Activated CD4-positive, alpha-beta T cell treated with anti-CD3 and anti-CD28 coated beads, Interleukin-2, amount 10 ng/mL, durations not matched to agents 7 days and 5 days (primary cell): ENCODE results near the gene G0S2. TPM values are rescaled to one million over a fixed set of nuclear protein-coding genes. Genes with fewer than 3 reads are reported as not detected.
"Not testable (repeated sequence)": the region's sequence is repeated elsewhere in the genome, so short reads cannot be mapped to it uniquely, and the experiment has no call there.

Experiments
- CTCF ChIA-PET: fragments of 350-600 bp; sonication (Branson Sonifier 250); formaldehyde crosslinking; loops from one replicate; lab custom pipeline; 2021; ENCODE audit warnings: antibody characterized with exemption; lab: Charles Lee
- POLR2A ChIA-PET: fragments of 350-600 bp; sonication (Branson Sonifier 250); formaldehyde crosslinking; loops from one replicate; lab custom pipeline; 2021; ENCODE audit warnings: antibody characterized with exemption; lab: Charles Lee
- DNase-seq: peaks from one replicate; pipeline ENCODE4 v3.0.0-alpha.2; 2020
- H3K27ac Mint-ChIP-seq: one replicate; pipeline ENCODE4 v1.8.0; 2021; ENCODE audit warnings: mild to moderate bottlenecking, moderate library complexity, mixed read lengths
- H3K27me3 Mint-ChIP-seq: one replicate; pipeline ENCODE4 v1.8.0; 2021; ENCODE audit warnings: mixed read lengths
- H3K36me3 Mint-ChIP-seq: one replicate; pipeline ENCODE4 v1.8.0; 2021; ENCODE audit warnings: low read depth, mixed read lengths
- H3K4me1 Mint-ChIP-seq: one replicate; pipeline ENCODE4 v1.8.0; 2021; ENCODE audit warnings: mixed read lengths
- H3K4me3 Mint-ChIP-seq: one replicate; pipeline ENCODE4 v1.8.0; 2021; ENCODE audit warnings: mild to moderate bottlenecking, moderate library complexity, mixed read lengths
- H3K9me3 Mint-ChIP-seq: one replicate; pipeline ENCODE4 v1.8.0; 2021; ENCODE audit warnings: mixed read lengths
- total RNA-seq, 2 experiments: library from RNA; stranded (reverse); gene quantifications; one replicate each; pipeline ENCODE4 v1.2.3, GENCODE V29; 2021

The G0S2 gene
- total RNA-seq, 2 experiments from 2014 or later = 0.56 to 0.64 TPM

GRCh38 chr1:209692745-209693504, 17.7 kb downstream of the G0S2 start:
- peaks cover 2% of the 10 kb centered on the region for H3K36me3 Mint-ChIP-seq
- no peaks in the 10 kb centered on the region for H3K27me3 Mint-ChIP-seq
- ChIA-PET CTCF (interaction anchor here (0.6 to 2.7 kb wide), 19 partner anchors 9 to 123 kb away, joined by 3 to 7 read pairs (median 3); partner anchors contain the start of genes CAMK1G and TRAF3IP3), POLR2A (no interaction called here)
- peak; percentile 80 for DNase-seq
- no peak overlapping the region for H3K27ac Mint-ChIP-seq
- H3K9me3 Mint-ChIP-seq = no peaks in the 10 kb centered on the region
- peaks cover 42% of the 10 kb centered on the region for H3K4me1 Mint-ChIP-seq
- H3K4me3 Mint-ChIP-seq = no peak overlapping the region

- Mint-ChIP-seq H3K9me3 (peaks cover 3% of the 10 kb centered on the region), H3K4me1 (peaks cover 34% of the 10 kb centered on the region), H3K36me3 (no peaks in the 10 kb centered on the region), H3K27ac (no peak overlapping the region), H3K27me3 (peaks cover 1% of the 10 kb centered on the region), H3K4me3 (no peak overlapping the region)
- ChIA-PET CTCF (interaction anchor here (1.5 kb wide), 1 partner anchor 38 kb away, joined by 3 read pairs; no protein-coding TSS in a partner anchor), POLR2A (no interaction called here)
- no peak for DNase-seq
Observed at GRCh38 chr1:209696673-209697072, 21.5 kb downstream of the G0S2 start.

- no peak overlapping the region for H3K27ac Mint-ChIP-seq
- H3K27me3 Mint-ChIP-seq = peaks cover 3% of the 10 kb centered on the region
- H3K4me1 Mint-ChIP-seq = peaks cover 32% of the 10 kb centered on the region
- peaks cover 3% of the 10 kb centered on the region for H3K9me3 Mint-ChIP-seq
- no peak for DNase-seq
- CTCF ChIA-PET = interaction anchor here (0.8 to 1.5 kb wide), 2 partner anchors 37 to 39 kb away, joined by 3 read pairs; no protein-coding TSS in a partner anchor
- no peaks in the 10 kb centered on the region for H3K36me3 Mint-ChIP-seq
- POLR2A ChIA-PET = no interaction called here
- no peak overlapping the region for H3K4me3 Mint-ChIP-seq
Observed at GRCh38 chr1:209697126-209697525, 21.9 kb downstream of the G0S2 start.

GRCh38 chr1:209700686-209701085, 25.5 kb downstream of the G0S2 start:
- DNase-seq, H3K36me3 Mint-ChIP-seq, H3K4me3 Mint-ChIP-seq, H3K27ac Mint-ChIP-seq, H3K27me3 Mint-ChIP-seq, POLR2A ChIA-PET, H3K9me3 Mint-ChIP-seq: not testable (repeated sequence)
- peaks cover 24% of the 10 kb centered on the region for H3K4me1 Mint-ChIP-seq
- CTCF ChIA-PET = interaction anchor here (0.9 kb wide), 1 partner anchor 21 kb away, joined by 5 read pairs; no protein-coding TSS in a partner anchor

- no peak overlapping the region for H3K27ac Mint-ChIP-seq
- no peak for DNase-seq
- H3K9me3 Mint-ChIP-seq = peaks cover 3% of the 10 kb centered on the region
- no peak overlapping the region for H3K4me3 Mint-ChIP-seq
- no peaks in the 10 kb centered on the region for H3K36me3 Mint-ChIP-seq
- H3K27me3 Mint-ChIP-seq = peaks cover 3% of the 10 kb centered on the region
- ChIA-PET POLR2A (no interaction called here), CTCF (interaction anchor here (1.5 kb wide), 1 partner anchor 10 kb away, joined by 3 read pairs; no protein-coding TSS in a partner anchor)
- peaks cover 9% of the 10 kb centered on the region for H3K4me1 Mint-ChIP-seq
Observed at GRCh38 chr1:209702832-209703231, 27.6 kb downstream of the G0S2 start.

- H3K9me3 Mint-ChIP-seq = peaks cover 3% of the 10 kb centered on the region
- no peaks in the 10 kb centered on the region for H3K36me3 Mint-ChIP-seq
- no peak overlapping the region for H3K4me3 Mint-ChIP-seq
- H3K27ac Mint-ChIP-seq = no peak overlapping the region
- CTCF ChIA-PET = interaction anchor here (0.8 to 1.2 kb wide), 4 partner anchors 15 to 127 kb away, joined by 3 to 5 read pairs (median 3); no protein-coding TSS in a partner anchor
- H3K27me3 Mint-ChIP-seq = peaks cover 3% of the 10 kb centered on the region
- POLR2A ChIA-PET = interaction anchor here (0.7 kb wide), 1 partner anchor 43 kb away, joined by 3 read pairs; no protein-coding TSS in a partner anchor
- no peak for DNase-seq
- peaks cover 9% of the 10 kb centered on the region for H3K4me1 Mint-ChIP-seq
Observed at GRCh38 chr1:209703834-209704504, 28.8 kb downstream of the G0S2 start.

- no peak for DNase-seq
- ChIA-PET POLR2A (no interaction called here), CTCF (interaction anchor here (0.8 to 1.2 kb wide), 4 partner anchors 11 to 128 kb away, joined by 3 to 5 read pairs (median 3); no protein-coding TSS in a partner anchor)
- Mint-ChIP-seq H3K4me1 (peaks cover 9% of the 10 kb centered on the region), H3K27ac (no peak within 1 kb of the TSS), H3K27me3 (peaks cover 3% of the 10 kb centered on the region), H3K9me3 (peaks cover 3% of the 10 kb centered on the region), H3K4me3 (no peak within 1 kb of the TSS), H3K36me3 (no peaks in the 10 kb centered on the region)
Observed at GRCh38 chr1:209704584-209704983, 29.4 kb downstream of the G0S2 start, which contains the start of gene HSD11B1. Gene HSD11B1 (plus strand): TSS chr1:209704846. CDS start chr1:209704943, 97 bp downstream.

- H3K9me3 Mint-ChIP-seq = peaks cover 3% of the 10 kb centered on the region
- no peak overlapping the region for H3K4me3 Mint-ChIP-seq
- ChIA-PET POLR2A (no interaction called here), CTCF (interaction anchor here (1.0 to 1.2 kb wide), 4 partner anchors 11 to 30 kb away, joined by 3 read pairs; no protein-coding TSS in a partner anchor)
- no peak overlapping the region for H3K27ac Mint-ChIP-seq
- H3K4me1 Mint-ChIP-seq = peaks cover 13% of the 10 kb centered on the region
- peaks cover 3% of the 10 kb centered on the region for H3K27me3 Mint-ChIP-seq
- DNase-seq = no peak
- no peaks in the 10 kb centered on the region for H3K36me3 Mint-ChIP-seq
Observed at GRCh38 chr1:209705033-209705598, 29.9 kb downstream of the G0S2 start.

- no peaks in the 10 kb centered on the region for H3K9me3 Mint-ChIP-seq
- H3K36me3 Mint-ChIP-seq = no peaks in the 10 kb centered on the region
- ChIA-PET POLR2A (no interaction called here), CTCF (interaction anchor here (0.6 to 0.9 kb wide), 3 partner anchors 15 to 1970 kb away, joined by 3 to 6 read pairs (median 4); no protein-coding TSS in a partner anchor)
- no peak overlapping the region for H3K27ac Mint-ChIP-seq
- no peak overlapping the region for H3K4me3 Mint-ChIP-seq
- peaks cover 2% of the 10 kb centered on the region for H3K27me3 Mint-ChIP-seq
- H3K4me1 Mint-ChIP-seq = peaks cover 19% of the 10 kb centered on the region
- DNase-seq = no peak
Observed at GRCh38 chr1:209706622-209707021, 31.4 kb downstream of the G0S2 start.

- Mint-ChIP-seq H3K4me1 (peaks cover 19% of the 10 kb centered on the region), H3K27ac (no peak overlapping the region)
Observed at GRCh38 chr1:209707308-209707707, 32.1 kb downstream of the G0S2 start.

GRCh38 chr1:209708297-209708696, 33.1 kb downstream of the G0S2 start:
- no peak for DNase-seq
- H3K9me3 Mint-ChIP-seq = no peaks in the 10 kb centered on the region
- no peaks in the 10 kb centered on the region for H3K27me3 Mint-ChIP-seq
- no peak overlapping the region for H3K4me3 Mint-ChIP-seq
- H3K27ac Mint-ChIP-seq = no peak overlapping the region
- no peaks in the 10 kb centered on the region for H3K36me3 Mint-ChIP-seq
- ChIA-PET POLR2A (no interaction called here), CTCF (interaction anchor here (0.7 to 1.4 kb wide), 2 partner anchors 16 to 37 kb away, joined by 3 read pairs; no protein-coding TSS in a partner anchor)
- H3K4me1 Mint-ChIP-seq = peaks cover 19% of the 10 kb centered on the region

More at GRCh38 chr1:209707308-209707707, 32.1 kb downstream of the G0S2 start:
- Mint-ChIP-seq H3K4me3 (no peak overlapping the region), H3K27me3 (no peaks in the 10 kb centered on the region), H3K36me3 (no peaks in the 10 kb centered on the region), H3K9me3 (no peaks in the 10 kb centered on the region)
- no peak for DNase-seq
- ChIA-PET POLR2A (no interaction called here), CTCF (interaction anchor here (0.7 to 1.4 kb wide), 3 partner anchors 15 to 615 kb away, joined by 3 to 6 read pairs (median 3); no protein-coding TSS in a partner anchor)

- no peaks in the 10 kb centered on the region for H3K36me3 Mint-ChIP-seq
- H3K27ac Mint-ChIP-seq = peak overlapping the region; percentile 0
- peaks cover 12% of the 10 kb centered on the region for H3K4me1 Mint-ChIP-seq
- DNase-seq = no peak
- CTCF ChIA-PET = no interaction called here
- POLR2A ChIA-PET = no interaction called here
- no peaks in the 10 kb centered on the region for H3K27me3 Mint-ChIP-seq
- H3K4me3 Mint-ChIP-seq = no peak overlapping the region
- no peaks in the 10 kb centered on the region for H3K9me3 Mint-ChIP-seq
Observed at GRCh38 chr1:209710093-209710492, 34.9 kb downstream of the G0S2 start.
